ENCODE measurements around the gene PTPA.

The PTPA gene

DNA sequence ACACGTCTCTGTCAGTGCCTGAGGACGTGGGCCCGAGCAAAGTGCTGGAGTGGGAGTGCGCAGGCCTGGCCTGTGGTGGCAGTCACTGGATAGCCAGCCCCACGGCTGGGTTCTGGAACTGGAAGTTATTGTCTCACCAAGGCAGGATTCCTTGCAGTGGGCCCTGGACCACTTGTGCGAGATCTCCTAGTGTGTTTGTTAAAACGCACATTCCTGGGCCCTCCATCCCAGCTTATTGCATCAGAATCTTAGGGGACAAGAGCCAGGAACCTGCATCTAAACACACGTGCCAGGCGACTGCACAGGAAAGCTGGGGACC, 26.9 kb downstream of the PTPA start:
- DNase-seq (ENCODE audit: low read depth): no peak

DNA sequence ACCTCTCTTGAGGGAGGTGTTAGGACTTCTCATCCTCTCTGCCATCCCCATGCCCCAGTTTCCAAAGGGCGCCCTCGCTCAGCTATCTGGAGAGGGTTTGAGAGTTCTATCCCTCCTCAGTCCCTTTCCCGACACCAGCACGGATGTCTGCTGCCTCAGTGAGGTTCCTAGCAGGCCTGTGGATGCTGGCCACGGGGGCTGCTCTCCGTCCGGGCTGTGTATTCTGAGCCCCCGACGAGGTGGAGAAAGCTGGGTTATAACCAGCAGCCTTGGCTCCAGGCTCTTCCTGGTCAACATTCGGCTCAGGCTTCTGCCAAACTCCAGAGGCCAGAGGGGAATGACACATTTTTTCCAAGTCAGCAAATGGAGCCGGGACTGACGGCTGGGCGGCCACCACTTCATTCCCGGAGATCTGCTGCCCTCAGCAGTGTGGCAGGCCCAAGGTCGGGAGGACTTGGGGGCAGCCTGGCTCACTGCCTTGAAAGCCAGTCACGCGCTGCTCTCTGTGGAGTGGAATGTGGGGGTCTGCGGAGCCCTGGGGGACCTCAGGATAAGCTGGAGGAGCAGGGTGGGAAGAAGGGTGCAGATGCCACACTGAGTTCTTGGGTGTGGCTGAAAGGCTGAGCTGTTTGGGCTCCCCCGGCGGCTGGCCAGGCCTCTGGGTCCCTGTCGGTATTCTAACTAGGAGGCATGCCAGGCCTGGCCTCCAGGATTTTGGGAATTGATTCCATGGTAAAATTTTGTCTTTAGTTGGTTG, 27.4 kb downstream of the PTPA start:
- no peak for DNase-seq (ENCODE audit: low read depth)

DNA sequence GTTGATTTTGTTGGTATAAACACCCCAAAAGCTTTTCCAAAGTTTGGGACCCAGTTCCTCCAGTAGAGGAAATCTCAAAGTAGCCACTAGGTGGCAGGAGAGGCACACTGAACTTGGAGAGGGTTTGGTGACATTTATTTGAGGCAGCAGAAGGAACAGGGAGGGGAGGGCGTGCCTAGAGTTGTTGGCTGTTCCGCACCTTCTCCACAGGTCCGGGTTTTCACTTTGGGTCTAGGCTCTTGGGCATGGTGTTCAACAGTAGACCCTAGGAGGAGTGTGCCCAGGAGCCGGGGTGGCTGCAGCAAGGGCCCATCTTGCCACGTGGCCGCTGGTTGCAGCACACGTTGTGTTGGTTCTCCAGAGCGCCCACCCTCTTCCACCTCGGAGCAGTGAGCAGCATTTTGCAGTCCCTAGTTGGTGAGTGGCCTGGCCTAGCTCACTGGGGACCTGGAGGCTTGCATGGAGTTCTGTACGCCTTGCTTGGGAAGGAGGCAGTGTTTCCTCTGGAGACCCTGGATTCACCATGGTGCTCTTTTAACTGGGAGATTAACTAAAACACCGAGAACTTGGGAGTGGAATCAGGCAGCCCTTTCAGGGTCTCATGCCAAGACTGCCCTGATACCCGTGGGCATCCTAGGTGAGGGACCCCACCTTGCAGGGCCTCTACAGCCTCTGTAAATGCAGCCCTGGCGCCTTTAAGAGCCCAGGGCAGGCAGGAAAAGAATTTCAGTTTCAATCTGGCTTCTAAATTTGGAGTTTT, 28.2 kb downstream of the PTPA start:
- DNase-seq (ENCODE audit: low read depth): peak; percentile 54

DNA sequence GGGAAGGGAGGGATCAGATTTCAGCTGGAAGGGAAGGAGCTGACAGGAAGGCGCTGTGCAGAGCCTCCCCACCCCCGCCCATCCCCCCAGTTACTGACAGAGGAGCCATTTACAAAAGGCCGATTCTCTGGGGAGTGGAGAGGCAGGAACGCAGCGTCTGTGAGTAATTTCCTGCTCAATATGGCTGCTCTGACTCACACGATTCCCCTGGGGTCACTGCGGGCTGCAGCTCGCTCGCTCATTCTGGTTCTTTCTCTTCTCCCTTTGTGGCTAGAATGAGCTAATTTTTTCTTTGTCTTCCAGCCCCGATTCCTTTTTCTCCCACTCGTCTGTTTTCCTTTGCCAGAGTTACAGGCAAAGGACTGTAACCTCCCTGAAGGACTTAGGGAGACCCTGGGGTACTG, 28.8 kb downstream of the PTPA start:
- peak; percentile 64 for DNase-seq (ENCODE audit: low read depth)

DNA sequence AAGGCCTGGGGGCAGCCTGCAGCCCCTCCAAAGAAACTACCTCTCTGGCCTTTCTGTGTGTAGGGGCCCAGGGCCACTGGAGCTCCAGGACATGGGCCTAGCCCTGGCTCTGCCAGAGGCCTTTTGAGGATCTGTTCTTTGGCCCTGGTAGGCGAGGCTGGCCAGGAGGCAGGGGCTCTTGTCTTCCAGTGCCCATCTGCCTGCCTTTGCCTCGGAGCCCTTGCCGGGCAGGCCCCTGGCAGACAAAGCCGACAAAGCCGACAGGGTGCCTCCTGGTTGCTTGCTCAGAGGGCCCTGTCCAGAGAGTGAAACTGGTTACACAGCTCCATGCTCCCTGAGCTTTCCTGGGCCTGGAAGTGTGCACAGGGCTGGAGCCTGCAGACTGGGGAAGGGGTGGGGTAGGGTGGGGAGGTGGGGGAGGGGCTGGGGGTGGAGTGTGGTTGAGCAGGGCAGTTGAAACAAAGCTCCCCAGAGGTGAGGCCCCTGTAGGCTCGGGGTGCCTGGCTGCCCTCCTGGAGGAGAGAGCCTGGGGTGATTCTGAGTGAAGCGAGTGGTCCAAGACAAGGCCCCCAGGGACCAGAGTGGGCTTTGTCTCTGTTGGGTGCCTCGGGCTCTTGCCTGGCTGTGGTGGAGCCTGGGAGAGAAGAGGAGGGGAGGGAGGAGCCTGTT, 29.3 kb downstream of the PTPA start:
- DNase-seq (ENCODE audit: low read depth): no peak

DNA sequence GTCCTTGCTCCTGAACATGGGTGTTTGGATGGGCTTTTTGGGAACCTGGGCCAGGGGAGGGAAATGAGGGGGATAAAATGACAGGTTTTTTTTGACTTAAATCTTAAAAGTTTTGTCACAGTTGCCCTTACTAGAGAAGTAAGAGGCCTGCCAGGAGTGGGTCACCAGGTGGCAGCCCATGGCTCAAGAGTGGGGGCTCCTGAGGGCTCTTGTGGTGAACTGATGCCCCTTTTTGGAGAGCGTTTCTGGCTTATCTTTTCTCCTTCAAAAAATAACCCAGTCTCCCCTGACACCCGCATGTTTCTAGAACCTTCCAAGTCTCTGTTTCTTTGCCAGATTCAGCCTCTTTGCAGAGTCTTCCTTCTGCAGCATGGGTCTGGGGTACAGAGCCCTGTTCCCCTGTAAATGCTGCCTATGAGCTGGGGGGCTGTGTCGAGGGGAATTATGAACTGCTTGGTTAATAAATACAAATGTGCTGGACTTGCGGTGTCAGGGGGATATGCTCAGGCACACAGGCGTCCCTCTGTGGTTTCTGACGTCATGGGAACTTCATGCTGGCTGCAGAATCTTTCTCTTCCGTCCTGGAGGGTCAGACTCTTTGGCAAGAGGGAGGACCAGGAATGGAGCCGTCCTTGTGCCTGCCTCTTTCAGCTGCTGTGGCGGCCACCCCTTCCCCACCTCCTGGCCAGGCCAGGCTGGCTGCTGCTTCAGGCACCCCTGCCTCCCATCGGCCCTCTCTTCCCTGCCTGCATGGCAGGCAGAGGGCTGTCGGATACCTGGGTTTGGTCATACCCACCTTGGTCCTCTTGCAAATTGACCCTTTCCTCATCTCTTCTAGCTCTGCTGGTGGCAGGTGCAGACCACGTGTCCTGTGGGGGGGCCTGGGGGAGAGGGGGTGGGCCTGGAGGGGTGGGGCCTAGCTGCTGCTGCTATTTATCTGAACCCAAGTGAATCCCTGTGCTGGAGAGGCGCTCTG, 30.1 kb downstream of the PTPA start:
- DNase-seq (ENCODE audit: low read depth): peak; percentile 24

DNA sequence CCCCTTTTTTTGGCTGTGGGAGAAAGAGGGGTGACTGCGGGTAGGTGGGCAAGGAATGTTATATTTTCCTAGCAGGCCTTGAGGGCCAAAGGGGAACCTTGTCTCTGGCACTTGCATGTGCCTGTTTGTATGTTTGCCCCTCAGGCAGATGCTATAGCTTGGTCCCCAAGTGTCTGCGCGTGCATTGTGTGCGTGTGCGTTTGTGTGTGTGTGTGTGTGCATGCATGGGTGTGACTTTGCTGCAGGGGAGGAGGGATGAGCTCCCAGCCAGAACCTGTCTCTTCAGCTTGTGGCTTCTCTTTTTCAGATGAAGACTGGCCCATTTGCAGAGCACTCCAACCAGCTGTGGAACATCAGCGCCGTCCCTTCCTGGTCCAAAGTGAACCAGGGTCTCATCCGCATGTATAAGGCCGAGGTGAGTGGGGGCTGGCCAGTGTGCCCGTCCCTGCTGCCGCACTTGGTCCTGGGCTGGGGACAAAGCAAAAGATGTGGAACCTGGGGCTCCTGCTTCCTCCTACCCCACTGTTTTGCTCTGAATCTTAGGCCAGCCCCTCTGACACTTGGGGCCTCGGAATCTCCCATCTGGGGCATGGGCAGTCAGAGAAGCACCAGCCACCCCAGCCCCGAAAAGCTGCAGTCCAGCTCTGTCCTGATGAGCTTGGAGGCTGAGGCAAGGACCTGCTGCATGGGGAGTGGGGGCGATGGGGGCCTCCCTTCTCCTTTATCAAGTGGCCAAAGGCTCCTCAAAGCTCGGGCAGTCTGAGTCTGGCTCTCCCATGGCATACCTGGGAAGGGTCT, 31.1 kb downstream of the PTPA start:
- no peak for DNase-seq (ENCODE audit: low read depth)

DNA sequence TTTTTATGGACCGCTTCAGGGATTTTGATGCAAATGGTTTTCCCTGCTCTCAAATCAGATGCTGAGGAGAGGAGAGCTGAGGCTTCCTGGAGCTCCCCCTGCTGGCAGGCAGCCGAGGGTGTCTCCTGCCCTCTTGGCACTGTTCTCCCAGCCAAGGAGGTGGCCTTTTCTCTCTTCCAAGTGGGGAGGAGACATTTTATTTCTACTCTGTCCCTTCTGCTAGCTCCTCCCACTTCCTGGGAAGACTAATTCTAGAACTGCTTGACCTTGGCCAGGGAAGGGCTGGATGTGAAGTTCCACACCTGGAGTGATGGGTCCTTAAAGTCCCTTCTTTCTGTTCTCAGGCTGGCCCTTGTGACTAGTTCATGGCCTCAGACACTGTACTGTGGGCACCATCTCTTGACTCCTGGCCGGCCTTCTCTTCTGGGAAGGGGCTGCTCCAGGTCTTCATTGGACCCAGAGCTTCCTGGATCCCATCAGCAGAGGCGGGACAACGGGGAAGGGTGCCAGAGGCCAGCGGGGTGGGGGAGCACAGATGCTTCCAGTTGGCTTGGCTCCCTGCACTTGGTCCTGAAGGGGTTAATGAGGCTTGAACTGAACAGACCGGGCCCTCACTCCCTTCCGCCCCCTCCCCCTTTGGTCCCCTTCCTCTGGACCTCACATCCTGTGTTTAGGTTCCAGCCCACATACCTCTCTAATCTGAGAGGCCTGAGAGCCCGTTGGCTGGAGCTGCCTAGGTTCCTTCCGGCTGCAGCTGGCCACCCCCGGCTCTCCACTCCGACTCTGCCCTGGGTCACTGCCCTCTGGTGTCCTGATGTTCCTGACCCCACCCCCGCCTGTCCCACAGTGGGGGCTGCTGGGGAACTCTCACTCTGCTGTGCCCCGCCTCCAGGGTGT, 32.1 kb downstream of the PTPA start:
- peak; percentile 54 for DNase-seq (ENCODE audit: low read depth)

DNA sequence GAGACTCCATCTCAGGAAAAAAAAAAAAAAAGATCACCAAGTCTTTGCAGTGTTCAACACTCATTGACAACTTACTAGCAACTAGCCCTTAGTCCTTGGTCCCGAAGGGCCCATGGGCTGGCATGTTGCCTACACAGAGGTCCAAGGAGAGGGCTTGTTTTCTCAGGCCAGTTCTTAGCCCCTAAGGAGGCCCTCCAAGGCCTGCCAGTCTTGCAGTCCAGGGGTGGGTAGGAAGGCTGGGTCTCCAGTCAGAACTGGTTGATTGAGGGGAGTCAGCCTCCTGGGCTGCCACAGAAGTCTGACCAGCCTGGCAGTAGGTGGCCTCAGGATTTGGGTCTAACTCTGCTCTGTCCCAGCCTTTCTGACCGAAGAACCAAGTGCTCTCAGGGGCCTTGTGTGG, 34.1 kb downstream of the PTPA start:
- no peak for DNase-seq (ENCODE audit: low read depth)

DNA sequence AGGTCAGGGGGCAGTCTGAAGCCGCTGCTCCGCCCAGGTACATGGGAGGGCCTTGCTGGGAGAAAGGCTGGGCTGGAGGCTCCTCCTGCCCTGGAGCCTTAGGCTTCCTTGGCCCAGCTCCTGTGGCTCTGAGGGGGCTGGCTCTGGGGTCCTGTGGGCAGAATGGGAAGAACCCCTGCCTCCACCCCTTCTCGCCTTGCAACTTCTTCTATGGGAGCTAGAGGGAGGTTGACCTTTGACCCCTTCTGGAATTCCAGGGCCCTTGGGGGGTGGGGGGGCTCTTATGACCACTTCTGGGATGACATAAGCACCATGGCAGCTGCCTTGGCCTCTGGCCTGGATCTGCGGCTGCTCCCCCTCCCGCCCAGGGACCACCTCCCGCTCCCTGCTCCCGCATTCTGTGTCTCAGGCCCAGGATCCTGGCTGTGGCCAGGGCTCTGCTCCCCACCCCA, 34.7 kb downstream of the PTPA start:
- DNase-seq (ENCODE audit: low read depth): no peak

DNA sequence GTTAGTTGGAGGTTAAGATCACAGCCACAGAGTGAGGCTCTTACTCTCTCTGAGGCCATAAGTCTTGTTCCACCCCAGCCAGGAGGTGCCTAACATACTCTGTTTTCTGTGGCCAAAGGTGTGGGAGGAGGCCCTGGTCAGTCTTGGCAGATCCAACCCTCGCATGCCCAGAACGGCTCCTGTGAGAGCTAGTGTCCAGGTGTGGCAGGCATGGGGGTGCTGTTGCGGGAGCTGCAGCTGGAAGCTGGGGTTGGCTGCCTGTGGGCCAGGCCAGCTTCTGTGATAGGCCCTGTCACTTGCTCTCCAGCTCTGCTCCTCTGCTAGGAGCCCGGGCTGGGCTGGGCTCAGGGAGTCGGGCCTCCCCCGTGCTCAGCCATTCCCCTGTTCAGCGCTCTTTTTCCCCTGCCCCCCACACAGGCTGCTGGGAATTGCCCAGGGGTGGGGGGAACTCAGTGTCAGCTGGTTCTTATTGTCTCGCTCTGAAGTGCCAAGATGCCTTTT, 35.3 kb downstream of the PTPA start:
- no peak for DNase-seq (ENCODE audit: low read depth)

DNA sequence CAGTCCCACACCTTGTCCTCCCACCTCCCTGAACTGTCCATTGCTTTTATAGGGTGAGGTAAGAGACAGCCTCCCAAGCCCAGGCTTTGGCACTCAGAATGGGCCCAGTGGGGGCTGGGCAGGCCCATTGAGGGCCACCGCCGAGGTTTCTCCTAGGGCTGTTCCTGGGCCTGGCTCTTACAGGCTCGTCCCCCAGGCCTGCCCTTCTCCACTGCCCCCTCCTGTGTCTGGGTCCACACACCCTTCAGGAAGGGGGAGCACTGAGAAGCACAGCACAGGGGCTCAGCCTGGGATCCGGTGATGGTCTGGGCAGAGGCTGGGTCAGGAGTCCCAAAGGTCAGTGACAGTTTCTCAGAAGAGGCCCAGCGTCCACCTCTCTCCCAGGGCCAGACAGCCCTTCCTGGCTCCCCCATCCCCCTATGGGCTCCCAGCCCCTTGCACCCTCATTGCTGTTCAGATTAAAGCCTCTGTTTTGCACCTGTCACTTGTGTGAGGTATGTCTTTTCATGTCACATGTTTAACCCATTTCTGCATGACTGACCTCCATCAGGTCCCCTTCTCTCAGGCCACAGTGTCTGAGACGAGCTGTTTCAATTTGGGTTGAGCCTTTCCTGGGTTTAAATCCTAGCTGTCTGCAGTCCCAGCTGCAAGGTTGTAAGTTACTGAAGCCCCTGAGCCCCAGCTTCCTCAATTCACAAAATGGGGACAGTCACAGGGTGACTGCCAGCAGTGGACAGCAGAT, 37.4 kb downstream of the PTPA start:
- no peak for DNase-seq (ENCODE audit: low read depth)

DNA sequence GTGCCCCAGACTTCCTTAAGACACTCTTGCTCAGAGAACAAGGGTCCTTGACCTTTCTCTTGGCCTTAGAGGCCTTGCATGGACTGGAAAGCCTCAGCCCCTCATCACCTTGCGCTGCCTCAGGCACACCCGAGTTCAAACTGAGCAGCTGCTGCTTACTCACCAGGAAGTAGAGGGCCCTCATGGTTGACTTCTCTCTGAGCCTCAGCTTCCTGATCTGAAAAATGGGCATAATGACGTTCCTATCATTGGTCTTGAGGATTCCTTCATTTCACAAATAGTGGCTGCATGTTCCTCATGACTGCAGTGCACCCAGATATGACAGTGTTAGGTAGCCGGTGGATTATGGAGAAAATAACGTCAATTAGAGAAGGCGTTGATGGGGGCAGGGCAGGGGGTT, 38.2 kb downstream of the PTPA start:
- DNase-seq (ENCODE audit: low read depth): no peak

DNA sequence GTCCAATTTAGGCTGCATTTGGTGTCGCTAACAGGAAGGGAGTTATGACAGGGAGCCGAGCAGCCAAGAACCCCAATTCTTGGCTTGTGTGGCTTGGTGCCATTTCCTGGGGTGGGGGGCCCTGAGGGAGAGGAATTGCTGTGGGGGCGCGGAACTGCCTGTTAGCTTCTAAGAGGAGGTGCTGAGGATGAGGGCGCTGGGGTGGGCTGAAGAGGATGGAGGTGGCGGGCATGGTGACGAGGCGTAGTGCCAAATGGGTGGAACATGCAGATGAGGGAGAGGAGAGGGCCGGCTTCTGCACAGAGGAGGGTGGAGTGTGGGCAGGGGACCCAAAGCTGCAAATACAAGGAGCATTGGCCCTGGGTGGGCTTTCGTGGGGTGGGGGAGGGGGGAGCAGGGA, 38.9 kb downstream of the PTPA start:
- DNase-seq (ENCODE audit: low read depth): no peak

DNA sequence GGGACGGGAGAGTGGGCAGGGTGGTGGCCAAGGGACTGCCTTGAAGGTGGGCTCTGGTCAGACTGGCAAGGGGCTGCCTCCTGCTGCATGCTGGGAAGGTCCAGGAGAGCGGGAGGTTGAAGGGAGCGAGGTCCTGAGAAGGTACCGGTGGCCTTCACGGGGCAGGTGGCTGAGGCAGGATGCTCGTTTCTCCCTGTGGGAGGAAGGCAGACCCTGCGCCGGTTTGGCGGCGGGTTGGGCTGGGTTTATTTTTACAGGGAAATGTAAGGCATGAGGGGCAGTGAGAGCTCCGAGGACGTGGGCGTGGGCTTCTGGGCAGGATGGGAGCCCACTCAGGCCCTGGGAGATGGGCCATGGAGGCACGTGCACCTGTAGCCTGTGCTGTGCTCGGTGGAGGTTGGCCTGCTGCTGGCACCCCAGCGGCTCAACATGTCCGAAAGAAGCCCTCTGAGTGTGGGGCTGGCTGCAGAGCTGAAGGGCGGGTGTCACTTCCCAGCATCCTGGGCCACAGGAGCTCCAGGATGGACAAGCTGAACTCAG, 39.5 kb downstream of the PTPA start:
- DNase-seq (ENCODE audit: low read depth): no peak

DNA sequence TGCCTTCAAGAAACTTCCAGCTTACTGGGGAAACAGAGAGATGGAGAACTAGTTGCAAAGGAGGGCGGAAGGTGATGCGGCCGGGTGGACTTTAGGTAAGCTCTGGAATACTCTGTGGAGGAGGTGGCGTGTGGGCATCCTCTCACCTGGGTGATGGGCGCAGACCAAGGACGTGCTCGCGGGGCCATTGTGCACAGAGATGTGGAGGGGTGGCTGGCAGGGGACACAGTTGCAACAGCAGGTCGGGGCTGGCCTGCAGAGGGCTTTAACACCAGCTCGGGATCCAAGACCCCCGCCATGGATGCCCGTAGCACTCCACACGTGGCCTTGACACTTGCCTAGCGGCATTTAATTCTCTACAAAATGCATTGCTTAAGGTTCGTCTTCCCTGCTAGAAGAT, 40.3 kb downstream of the PTPA start:
- DNase-seq (ENCODE audit: low read depth): no peak

DNA sequence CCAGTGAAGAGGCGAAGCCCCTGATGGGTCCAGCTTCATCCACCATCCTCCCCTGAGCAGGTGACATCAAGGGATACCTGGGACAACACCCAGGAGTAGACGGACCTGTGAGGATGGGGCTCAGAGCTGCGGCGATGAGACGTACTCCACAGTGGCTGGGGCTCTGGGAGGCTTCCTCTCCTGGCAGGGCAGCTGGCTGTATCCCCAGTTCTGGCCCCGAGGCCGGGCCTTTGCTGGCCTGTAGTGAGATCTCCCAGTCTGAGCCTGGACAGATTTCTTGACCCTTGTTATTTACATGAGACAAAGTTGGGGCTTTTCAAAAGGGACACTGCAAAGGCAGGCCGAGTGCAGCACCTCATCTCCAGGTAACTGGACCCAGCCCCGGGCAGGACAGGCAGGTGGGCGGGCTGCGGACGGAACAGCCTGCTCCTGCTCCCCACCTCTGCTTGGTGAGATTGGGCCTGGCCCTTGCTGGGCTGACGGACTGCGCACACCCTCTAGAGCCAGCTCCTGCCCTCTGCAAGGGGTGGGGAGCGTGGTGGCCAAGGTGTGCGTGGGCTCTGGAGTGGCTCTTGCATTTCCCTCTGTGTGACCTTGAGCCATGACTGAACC, 43.8 kb downstream of the PTPA start:
- DNase-seq (ENCODE audit: low read depth): no peak

DNA sequence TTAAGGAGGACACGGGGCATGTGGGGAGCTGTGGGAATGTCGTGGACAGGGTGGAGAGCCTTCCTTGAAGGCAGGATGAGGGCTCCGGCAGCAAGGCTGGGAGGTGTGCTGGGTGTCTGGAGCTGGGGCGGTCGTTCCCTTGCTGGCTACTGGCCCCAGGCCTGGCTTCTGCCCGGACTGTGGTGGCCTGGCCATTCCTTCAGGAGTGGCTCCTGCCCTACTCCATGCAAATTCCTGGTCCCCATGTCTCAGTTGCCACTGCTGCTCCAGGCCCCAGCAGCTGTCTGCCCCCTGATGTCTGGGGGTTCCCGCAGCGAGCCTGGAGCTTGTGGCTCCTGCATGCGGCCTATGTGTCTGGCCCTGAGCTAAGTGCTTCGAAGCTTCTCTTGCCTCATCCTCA, 44.9 kb downstream of the PTPA start:
- no peak for DNase-seq (ENCODE audit: low read depth)
